Stimulated activated CD4-positive, alpha-beta T cell treated with anti-CD3 and anti-CD28 coated beads, Interleukin-1b, Interleukin-23, amount 100 ng/mL, for 24 hours (primary cell): ENCODE results near the gene MOCOS.
"Not testable (repeated sequence)": the region's sequence is repeated elsewhere in the genome, so short reads cannot be mapped to it uniquely, and the experiment has no call there.

Experiments used
- DNase-seq, 4 experiments: peaks; one replicate each; pipeline ENCODE4 v3.0.0-alpha.2; 2020; ENCODE audit warnings: low read depth in 4 of 4, low spot score in 1 of 4

MOCOS gene

DNA sequence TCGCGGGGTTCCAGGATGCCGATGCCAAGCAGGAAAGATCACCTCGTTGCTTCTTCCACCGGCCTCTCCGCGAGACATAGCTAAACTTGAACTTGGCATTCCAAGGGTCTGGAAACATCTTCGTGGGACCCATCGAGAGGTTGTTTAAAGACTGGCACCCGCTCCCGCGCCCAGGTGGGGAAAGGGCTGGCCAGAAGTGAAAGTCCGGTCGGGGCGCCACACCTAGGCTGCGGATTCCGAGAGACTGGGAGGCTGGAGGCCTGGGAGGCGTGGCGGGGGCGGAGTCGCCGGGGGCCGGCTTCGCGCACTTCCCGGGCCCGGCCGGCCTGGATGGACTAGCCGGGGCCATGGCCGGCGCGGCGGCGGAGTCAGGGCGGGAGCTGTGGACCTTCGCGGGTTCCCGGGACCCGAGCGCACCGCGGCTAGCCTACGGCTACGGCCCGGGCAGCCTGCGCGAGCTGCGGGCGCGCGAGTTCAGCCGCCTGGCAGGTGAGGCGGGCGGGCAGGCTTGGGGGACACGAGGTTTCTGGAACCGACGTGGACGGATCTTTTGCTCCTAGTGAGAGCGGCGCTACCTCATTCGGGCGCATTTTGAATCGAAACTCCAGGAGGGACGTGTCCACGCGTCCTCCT lies at the start of gene MOCOS:
Gene MOCOS, plus strand, starts transcription at position 305 of the 633 bp plus-strand sequence. Its CDS starts 43 bp downstream, at position 348.
- DNase-seq = peak in 3 of 4 experiments; percentile 11 to 33 (median 14)

GRCh38 chr18:36139245-36139644 lies 48.1 kb upstream of the MOCOS start:
- DNase-seq = no peak

- no peak for DNase-seq
Measured at GRCh38 chr18:36141576-36141975, 45.7 kb upstream of the MOCOS start.

DNA sequence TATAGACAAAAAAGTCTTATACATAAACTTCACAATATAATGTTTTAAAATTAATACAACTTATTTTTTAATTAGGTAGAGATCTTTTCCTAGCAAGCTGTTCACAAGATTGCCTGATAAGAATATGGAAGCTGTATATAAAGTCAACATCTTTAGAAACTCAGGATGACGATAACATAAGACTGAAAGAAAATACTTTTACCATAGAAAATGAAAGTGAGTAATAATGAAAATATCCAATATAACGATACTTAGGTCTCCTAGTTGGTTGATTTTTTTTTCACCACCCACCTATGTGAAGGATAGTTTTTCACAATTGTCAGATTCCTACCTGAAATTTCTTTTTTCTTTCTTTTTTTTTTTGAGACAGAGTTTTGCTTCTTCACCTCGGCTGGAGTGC lies 44.5 kb upstream of the MOCOS start:
- DNase-seq = no peak

GRCh38 chr18:36143391-36143790 lies 43.9 kb upstream of the MOCOS start:
- DNase-seq = no peak

- DNase-seq = no peak
Measured at GRCh38 chr18:36149514-36150289, 37.6 kb upstream of the MOCOS start.

DNA sequence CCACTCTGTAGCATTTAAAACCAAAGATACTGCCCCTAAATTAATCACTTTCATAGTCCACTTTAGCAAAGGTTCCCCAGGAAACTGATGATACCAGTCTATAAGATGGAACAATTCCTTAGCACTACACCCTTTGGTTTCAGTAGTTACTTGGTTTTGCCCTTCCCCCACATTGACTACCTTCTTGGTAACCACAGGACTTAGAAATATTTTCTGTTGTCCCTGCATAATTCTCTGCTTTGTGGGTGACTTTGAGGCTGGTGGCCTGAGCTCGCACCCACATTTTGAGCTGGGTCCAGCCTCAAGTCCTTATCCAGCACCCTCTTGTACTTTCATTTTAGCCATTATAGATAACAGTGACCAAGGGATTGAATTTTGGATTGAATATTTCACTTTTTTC lies 34.5 kb upstream of the MOCOS start:
- DNase-seq = no peak

DNA sequence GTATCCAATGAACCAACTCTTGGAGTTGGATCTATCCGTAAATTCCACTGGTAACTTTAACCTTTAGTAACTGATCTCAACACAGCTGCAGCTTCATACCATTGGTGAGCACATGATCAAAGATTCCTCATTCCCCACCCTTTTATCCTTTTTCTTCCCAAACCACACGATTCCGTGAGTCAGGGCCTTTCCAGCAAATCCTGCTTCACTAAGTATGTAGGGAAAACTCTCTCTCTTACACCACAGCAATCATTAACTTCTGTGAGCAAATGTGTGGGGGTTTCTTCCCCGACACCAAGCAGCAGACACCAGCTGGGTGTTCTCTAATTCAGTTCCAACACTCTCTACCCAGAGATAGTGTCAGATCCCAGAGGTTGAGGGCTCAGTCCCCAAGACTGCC lies 34.1 kb upstream of the MOCOS start:
- no peak for DNase-seq

GRCh38 chr18:36153771-36154170 lies 33.5 kb upstream of the MOCOS start:
- DNase-seq = no peak

DNA sequence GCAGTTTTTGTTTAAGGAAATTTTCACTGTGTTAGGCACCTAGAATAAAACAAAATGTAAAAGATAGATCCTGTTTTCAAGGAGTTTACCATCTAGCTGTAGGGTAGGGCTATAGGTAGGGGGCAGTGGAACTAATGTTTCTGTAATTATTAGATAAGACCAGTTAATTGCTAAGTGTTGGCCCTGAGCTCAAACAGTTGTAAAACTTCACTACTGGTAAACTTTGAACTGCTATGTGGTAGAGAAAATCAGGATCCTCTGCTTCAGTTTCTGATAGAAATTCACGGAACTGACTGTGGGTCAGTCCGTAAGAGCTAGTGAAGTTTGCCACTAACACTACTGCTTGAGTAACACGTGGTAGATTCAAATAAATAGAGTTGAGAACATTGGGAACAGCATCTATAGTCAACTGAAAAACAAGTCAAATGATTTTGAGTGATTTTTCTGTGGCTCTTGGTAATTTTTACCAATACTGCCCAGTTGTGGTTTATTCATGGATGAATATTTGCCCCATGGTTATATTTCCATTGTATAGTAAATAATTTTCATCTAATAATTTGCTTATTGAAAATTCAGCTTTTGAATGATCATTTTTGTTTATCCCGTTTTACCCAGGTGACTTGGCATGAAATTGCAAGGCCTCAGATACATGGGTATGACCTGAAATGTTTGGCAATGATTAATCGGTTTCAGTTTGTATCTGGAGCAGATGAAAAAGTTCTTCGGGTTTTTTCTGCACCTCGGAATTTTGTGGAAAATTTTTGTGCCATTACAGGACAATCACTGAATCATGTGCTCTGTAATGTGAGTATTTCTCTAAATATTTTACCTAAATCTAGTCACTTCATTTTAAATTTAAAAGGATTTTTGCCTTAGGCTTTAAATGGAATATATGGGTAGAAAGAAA lies 31.2 kb upstream of the MOCOS start:
- no peak for DNase-seq

DNA sequence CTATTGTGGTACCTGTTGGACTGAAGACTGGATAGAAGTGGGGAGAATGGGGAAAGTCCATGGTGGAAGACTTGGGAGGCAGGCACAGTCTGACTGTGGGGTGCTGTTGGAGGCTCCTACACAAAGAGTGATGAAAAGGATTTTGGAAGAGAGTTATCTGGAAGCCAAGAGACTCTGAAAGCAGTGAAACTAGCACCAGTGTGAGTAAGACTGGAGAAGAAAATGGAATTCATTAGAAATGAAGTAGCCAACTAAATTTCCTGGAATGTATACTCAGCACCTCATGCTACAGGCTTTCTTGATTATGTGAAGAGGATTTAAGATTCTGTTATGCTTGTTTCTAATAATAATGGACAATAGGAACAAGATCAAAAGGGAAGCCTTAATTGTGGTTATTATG lies 29.9 kb upstream of the MOCOS start:
- no peak for DNase-seq

- DNase-seq = no peak
Measured at GRCh38 chr18:36158266-36158867, 28.9 kb upstream of the MOCOS start.

- no peak for DNase-seq
Measured at GRCh38 chr18:36160959-36161371, 26.3 kb upstream of the MOCOS start.

GRCh38 chr18:36162981-36163380 lies 24.3 kb upstream of the MOCOS start:
- DNase-seq = no peak

DNA sequence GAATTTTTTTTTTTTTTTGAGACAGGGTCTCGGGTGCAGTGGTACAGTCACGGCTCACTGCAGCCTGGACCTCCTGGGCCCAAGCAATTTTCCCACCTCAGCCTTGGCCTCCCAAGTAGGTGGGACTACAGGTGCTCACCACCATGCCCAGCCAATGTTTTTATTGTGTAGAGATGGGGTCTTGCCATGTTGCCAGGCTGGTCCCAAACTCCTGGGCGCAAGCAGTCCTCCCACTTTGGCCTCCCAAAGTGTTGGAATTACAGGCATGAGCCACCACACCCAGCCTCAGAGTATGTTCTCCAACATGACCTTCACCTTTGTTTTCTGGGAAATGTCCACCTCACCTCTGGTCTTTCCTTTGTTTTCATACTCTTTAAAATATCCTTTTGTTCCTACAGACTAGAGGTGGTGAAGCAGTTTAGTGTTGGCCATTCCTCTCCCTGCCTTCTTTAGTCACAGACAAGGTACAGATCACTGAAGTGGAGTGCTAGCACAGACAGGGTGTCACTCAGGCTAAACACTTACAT lies 19.5 kb upstream of the MOCOS start:
- DNase-seq = no peak

- DNase-seq = not testable (repeated sequence)
Measured at GRCh38 chr18:36168296-36168695, 19.0 kb upstream of the MOCOS start.

GRCh38 chr18:36169938-36170337 lies 17.4 kb upstream of the MOCOS start:
- DNase-seq = no peak

- DNase-seq = no peak
Measured at GRCh38 chr18:36175481-36175880, 11.8 kb upstream of the MOCOS start.

DNA sequence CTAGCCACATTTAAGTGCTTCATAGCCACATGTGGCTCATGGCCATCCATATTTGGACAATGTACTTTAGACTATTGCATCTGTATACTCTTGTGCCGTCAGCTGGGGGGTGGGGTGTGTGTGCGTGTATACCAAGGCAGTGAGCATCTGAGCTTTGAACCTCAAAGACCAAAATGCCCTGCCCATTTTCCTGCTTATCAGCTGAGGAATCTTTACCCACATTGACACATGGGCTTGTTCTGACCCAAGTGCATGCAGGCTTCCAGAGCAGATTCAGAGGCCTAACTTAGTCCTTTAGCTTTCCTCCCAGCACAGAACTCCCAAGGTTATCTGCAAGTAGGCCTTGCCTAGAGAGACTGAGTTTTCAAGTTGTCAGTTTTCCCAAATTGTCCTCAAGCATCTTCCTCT lies 11.1 kb upstream of the MOCOS start:
- no peak for DNase-seq

DNA sequence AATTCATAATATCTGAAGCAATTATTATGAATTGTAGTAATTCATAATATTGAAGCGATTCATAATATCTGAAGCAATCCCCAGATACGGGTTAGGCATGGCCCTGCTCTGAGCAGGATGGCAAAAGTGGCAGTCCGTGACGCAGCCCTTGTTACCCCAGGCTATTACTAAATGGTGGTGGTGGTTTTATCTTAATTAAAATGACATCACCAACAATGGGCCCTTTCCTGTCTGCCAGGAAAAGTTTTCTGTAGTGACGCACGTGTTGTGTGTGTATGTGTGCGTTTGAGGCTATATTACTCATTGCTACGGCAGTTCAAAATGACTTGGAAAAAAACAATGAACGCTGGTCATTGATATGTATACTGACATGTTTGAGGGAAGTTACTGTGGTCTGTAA lies 10.6 kb upstream of the MOCOS start:
- no peak for DNase-seq

DNA sequence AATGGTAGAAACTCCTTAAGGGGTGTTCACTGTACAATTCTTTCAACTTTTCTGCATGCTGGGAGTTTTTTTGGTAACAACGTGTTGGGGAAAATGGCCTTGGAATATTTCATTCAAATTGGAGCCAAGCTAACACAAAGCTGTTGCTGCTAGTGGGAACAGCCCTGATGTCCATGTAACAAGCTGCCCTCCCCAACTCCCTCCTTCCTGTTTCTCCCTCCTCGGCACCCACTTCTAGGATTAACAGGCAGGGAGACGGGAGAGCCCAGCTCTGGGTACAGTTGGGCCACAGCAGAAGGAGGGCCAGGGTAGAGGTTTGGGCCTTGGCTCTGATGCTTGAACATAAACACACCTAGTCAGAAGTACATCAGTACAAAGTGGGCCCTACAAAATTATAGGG lies 9.4 kb upstream of the MOCOS start:
- DNase-seq = no peak
